ENCODE measurements around the gene MB.

The MB gene

DNA sequence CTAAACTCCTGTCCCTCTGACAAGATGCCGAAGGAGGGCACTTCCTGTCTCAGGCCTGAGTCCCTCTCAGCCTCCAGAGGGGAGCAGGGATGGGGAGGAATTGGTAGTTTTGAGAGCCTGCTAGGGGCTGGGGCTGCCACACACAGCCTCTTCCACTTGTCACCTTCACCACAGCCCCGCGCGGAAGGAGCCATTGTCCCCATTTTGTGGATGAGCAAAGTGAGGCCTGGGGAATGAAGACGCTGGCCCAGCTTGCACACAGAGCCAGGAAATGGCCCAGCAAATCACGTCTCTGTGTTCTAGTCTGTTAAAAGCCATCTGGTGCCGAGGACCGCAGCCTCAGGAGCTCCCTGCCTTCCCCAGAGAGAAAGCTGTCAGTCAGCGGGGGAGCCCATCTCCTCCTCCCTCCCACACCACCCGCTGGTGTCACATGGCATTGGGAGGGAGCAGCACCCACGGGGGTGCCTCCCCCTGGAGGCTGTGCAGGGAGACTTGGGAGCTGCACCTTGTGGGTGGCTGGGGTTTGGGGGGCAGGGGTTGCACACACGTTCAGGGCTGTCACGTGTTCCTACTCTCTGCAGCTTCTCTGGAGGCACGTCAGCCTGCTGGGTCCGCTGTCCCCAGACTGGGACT, 41.9 kb downstream of the MB start:
- no peak for DNase-seq (ENCODE audit: low read depth in 3 of 3)

DNA sequence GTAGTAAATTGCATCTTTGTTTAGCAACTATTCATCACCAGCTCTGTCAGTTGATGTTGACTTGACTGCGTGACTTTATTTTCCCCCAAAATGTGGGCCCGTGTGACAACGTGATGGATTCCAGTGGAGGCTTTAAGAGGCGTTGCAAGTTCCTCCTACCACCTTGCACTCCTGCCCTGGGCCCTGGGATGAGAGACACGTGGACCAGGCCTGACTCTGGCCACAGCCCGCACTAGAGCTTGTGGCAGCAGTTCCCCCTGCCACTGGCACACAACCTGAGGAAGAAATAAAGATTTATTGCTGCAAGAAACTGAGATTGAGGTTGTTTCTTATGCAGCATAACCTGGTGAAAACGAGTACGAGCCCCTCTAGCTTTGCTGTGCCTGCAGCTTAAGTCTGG, 44.6 kb downstream of the MB start:
- no peak for DNase-seq (ENCODE audit: low read depth in 3 of 3)

DNA sequence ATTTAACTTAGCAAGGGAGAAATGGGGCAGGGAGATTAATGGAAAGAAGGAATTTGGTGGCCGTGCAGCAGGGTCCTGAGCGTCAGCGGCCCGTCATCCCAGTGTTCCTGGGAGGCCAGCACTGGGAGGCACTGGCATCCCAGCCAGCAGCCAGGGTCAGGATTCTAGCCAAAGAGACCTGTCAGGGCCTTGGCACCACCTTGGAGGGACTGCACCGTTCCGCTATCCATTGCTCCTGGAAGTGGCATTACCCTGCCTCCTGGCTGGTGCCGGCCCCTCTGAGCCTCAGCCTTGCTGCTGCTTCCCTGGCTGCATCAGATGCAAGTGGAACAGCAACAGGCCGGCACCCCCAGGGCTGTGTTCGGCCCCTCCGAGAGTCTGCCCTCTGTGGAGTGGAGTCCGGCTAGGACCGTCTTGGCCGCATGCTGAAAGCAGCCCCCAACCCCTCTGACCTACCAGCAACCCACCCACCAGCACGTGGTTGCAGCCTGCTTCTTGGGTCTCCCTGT, 46.4 kb downstream of the MB start:
- DNase-seq (ENCODE audit: low read depth in 3 of 3) = no peak

DNA sequence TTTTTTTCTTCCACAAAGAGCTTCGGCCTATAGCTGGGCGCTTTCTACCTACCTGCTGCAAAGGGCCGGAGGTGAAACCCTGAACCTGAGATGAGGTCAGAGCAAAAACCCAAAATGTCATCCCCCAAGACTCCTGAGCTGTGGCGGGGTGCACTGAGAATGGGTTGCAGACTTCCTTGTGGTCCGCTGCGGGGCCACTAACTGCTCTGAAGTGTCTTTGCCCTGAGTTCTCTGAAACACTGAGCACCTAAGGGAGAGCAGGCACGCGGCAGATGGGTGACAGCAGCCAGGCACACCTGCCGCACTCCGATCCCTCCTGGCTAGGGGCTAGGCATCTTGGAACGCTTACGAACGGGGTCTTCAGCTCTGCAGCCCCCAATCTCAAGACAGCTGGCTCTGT, 47.2 kb downstream of the MB start:
- no peak for DNase-seq (ENCODE audit: low read depth in 3 of 3)

DNA sequence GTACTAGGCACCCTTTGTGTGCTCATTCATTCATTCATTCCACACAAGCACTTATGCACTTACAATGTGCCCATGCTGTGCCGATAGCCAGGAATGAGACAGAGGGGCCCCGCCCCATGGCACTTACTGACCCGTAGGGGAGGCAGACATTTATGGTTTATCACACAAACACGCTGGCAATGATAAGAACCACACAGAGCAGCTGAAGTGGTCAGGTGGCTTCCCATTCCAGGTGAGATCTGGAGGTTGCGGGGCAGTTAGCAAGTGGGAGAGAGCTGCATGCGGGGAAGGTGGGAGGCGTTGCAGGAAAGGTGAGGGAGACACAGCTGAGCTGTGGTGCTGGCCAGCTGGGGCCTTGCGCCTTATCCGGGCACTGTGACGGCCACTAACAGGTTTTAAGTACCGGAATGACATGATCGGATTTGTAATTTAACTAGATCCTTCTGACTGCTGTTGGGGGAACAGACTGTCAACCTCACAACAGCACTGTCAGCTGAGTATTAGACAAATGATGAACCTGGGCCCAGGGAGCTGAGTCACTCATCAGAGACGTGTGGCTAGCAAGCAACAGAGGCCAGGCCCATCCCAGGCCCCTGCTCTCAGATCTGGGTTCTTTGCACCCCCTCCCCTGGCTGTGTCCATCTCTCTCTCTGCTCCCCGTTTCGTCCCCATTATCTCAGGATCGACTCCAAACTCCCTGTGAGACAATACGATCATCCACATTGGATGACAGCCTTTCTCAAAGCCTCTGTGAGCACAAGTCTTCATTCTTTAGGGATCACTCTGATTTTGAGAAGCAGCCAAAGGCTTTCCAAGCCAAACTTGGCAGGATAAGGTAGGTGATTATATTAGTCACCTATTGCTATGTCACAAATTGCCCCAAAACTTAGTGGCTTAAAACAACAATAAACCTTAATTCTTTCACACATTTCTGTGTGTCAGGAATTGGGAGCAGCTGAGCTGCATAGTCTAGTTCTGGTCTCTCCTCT, 48.1 kb downstream of the MB start:
- no peak for DNase-seq (ENCODE audit: low read depth in 3 of 3)

DNA sequence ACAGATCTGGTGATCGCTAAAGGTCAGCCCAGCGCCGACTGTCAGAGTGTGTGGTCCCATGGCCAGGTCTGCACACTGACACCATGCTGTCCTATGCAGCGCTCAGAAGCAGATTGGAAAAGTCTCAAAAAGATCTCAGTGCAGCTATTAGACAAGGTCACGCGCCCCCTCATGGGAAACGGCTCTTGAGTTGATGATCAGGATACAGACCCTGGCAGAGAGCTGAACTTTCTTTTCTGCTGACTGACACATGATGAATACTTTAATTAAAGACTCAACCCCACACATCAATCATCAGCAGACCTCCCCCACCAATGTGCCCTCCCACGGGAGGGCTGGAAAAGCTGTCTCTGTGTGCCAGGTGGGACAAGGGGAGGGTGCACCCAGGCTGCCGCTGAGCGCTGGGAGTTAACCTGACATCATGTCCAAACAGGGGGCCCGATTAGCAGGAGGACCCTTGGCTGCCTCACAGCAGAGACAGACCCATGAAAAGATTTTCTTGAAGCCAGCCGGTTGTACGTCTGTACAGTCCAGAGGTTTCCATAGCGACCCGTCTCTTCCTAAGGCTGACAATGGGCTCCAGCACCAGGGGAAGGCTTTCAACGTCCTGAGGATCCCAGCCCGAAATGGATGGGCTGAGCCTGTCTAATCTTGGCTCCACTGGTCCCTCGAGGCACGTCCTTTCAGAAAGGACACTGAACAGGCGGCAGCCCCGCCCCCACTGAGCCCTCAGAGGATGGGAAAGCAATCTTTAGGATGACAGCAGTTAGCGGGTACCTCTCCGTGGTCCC, 49.6 kb downstream of the MB start:
- DNase-seq (ENCODE audit: low read depth in 3 of 3) = no peak

DNA sequence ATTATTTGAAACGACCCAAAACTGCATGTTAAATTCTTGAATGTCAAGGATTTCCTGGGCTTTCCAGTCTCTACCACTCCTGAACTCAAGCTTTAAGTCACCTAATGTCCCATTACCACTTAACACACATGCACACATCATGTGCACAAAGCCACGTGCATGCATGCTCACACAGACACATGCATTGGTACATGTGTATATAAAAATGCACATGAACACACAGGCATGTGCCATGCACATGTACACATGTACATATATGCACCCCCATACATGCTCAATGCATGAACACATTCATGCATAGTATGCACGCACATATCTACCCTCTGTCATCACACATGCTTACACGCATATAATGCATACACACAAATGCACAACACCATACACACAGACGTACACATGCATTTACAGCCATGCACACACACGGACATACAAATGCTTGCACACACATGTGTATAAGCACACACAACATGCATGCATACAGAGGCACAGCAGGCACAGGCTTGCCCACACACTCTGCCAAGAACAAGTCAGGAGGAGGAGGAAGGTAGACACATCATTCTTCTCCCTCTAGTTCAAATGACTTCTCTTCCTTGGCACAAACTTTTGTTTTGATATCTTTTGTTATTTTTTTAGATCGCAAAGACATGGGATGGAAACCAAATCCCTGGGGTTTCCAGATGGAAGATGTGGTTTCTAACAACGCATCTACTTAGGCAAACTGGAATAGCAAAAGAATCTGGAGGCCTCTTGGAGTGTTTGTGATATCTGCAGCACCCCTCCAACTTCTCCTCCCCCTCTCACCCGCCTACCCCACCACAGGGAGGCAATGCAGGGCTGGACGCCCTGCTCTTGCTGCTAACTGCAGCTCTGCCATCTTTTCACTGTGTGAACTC, 51.9 kb downstream of the MB start:
- DNase-seq (ENCODE audit: low read depth in 3 of 3) = no peak

DNA sequence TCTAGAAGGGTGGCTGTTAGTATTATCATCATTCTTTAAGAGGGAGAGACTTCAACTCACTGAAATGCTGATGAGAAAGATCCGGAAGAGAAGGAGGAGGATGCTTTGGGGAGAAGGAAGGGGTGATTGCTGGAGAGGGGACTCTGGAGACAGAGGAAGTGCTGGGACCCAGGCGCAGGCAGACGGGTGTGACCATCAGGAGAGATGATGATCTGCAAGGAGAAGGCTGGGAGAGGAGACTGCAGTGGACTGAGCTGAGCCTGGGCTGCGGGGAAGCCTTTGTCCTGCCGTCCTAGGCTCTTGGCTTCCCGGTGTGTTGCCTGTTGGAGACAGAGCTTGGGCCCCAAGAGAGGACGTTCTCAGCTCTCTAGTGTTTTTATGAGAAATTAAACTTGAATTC, 53.9 kb downstream of the MB start:
- no peak for DNase-seq (ENCODE audit: low read depth in 3 of 3)

DNA sequence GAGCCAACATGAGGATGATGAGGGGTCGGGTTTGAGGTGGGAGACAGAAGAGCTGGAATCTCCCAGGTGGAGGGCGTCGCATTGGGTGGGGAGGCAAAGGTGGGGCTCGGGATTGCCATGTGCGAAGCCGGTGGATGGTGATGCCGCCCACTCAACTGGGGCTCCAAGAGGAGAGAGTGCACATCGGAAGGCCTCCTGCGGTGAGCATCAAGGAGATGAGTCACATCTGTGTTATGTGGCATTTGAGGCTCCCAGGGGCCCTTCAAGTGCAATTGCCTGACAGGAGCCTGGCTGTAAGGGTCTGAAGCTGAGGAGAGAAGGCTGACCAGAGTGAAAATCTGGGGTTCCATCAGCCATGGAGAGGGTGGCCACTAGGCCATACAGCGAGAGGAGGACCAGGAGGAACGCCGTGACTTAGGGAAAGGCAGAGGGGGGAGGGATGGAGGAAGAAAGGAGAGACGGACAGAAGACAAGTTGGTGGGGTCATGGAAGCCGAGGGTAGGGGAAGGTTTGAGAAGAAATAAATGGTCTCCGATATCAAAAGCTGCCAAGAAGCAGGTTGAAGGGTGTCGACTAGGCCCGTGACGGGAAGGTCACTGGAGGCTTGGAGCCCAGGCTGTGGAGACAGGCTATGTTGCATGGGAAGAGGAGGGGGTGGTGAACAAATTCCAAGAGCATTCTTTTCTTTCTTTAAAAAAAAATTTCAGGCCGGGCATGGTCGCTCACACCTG, 55.2 kb downstream of the MB start:
- no peak for DNase-seq (ENCODE audit: low read depth in 3 of 3)

DNA sequence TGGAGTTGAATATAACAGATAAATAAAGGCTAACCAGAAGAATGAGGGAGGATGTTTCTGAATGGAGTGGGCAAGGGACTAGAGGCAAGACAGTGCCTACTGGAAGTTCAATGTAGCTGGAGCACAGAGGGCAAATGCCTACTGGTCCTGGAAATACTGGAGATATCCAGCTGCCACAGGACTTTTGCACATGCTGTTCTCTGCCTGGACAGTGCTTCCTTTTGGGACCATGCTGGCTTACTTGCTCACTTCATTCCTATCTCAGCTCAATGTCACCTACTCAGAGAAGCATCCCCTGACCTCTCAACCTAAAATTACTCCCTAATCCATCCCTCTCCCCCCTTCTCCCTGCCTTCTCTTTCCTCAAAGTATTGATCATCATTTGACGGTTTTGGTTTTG, 56.3 kb downstream of the MB start:
- DNase-seq (ENCODE audit: low read depth in 3 of 3) = no peak

DNA sequence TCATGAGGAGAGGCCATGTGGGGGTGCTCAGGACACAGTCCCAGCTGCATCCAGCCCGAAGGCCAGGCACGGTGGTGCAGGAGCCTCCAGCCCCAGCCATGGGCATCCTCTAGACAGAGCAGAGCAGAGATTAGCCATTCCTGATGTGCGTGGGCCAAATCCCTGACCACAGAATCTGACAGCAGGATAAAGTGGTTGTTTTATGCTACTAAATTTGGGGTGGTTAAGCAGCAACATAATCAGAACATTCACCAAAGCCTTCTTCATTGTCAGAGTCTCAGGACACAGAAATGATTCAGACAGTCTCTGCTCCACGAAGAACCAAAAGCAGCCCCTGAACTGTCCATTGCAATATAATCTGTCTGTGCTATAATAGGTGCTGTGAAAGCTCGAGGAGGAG, 56.8 kb downstream of the MB start:
- no peak for DNase-seq (ENCODE audit: low read depth in 3 of 3)

DNA sequence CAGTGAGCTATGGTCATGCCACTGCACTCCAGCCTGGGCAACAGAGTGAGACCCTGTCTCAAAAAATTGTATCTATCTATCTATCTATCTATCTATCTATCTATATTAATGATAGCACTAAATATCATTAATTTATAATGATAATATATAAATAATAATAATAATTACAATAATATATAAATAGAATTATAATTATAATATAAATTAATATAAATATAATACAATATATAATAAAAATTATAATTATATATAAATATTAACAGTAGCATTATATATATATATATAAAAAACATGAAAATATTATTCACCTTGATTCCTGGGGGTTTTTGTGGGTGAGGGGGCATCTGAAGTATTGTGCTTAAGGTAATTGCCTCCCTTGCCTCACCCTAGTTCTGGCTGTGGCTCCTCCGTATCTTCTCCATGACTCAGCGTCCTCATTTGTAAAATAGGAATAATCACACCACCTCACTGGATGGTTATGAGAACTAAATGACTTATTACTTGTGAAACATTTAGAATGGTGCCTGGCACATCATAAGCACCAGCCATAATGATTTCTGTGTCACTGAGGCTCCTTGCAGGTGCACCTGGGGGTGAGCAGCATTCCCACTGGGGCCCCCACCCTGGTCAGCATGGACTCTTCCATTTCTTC, 57.6 kb downstream of the MB start:
- no peak for DNase-seq (ENCODE audit: low read depth in 3 of 3)

DNA sequence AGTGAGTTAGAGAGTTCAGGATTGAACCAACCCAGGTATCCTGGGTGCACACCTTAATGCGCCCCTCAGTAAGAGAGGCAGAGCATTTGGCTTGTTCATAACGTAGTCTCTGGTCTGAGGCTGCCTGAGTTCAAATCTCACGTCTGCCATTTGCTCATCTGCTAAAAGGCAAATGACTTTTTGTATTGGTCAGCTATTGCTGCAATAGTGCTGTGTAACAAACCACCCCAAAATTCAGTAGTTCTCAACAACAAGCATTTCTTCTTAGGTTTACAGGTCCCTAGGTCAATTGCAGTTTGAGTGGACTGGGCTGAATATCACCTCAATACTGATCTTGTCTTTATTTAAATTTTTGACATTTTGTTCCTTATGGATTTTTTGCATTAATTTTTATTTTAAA, 58.4 kb downstream of the MB start:
- DNase-seq (ENCODE audit: low read depth in 3 of 3) = no peak

DNA sequence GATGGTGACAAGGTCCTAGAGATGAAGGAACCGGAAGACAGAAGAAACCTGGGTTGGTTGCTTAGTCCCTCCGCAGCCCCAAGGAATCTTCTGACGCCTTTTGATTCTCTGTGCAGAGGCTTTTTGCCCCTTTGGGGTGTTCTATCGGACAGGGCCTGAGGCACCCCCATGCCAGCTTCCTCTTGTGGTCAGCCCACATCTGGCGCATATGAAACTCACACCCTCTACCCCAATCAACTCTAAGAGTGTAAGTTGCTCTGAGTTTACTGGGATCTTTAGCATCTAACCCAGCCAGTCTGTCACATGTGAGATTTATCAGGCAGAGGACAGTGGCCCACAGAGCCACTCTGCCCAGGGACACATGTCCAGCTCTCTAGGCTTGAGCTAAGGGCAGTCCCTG, 59.1 kb downstream of the MB start:
- no peak for DNase-seq (ENCODE audit: low read depth in 3 of 3)
